NOMO-1 treated with DMSO at 0.1 percent for 48 hours (cell line): Measurements from ENCODE around the gene LIN37.
"Not testable (repeated sequence)": the region's sequence is repeated elsewhere in the genome, so short reads cannot be mapped to it uniquely, and the experiment has no call there.

ENCODE experiments used
- DNase-seq: peaks from one replicate; lab custom pipeline; 2025; ENCODE audit not compliant: unreplicated experiment; lab: John Stamatoyannopoulos, UW

The LIN37 gene

GRCh38 chr19:35719402-35720162, 28.8 kb upstream of the LIN37 start:
- no peak for DNase-seq

- DNase-seq, result no peak
Observed at GRCh38 chr19:35720163-35720524, 28.2 kb upstream of the LIN37 start.

GRCh38 chr19:35720648-35721047, 27.7 kb upstream of the LIN37 start:
- no peak for DNase-seq

GRCh38 chr19:35721374-35721773, 27.0 kb upstream of the LIN37 start:
- no peak for DNase-seq

GRCh38 chr19:35722461-35722860, 25.9 kb upstream of the LIN37 start:
- no peak for DNase-seq

- DNase-seq, result no peak
Observed at GRCh38 chr19:35722897-35723296, 25.5 kb upstream of the LIN37 start.

GRCh38 chr19:35723671-35724070, 24.7 kb upstream of the LIN37 start:
- no peak for DNase-seq

- DNase-seq, result not testable (repeated sequence)
Observed at GRCh38 chr19:35724132-35724531, 24.2 kb upstream of the LIN37 start.

- no peak for DNase-seq
Observed at GRCh38 chr19:35724560-35724959, 23.8 kb upstream of the LIN37 start.

GRCh38 chr19:35725216-35725861, 23.0 kb upstream of the LIN37 start:
- no peak for DNase-seq

- DNase-seq, result no peak
Observed at GRCh38 chr19:35727053-35727955, 21.1 kb upstream of the LIN37 start.

GRCh38 chr19:35727956-35728706, 20.2 kb upstream of the LIN37 start:
- no peak for DNase-seq

- no peak for DNase-seq
Observed at GRCh38 chr19:35729021-35729420, 19.4 kb upstream of the LIN37 start.

- no peak for DNase-seq
Observed at GRCh38 chr19:35729763-35730162, 18.6 kb upstream of the LIN37 start.

GRCh38 chr19:35730326-35730725, 18.1 kb upstream of the LIN37 start:
- no peak for DNase-seq

- DNase-seq, result no peak
Observed at GRCh38 chr19:35731353-35731752, 17.0 kb upstream of the LIN37 start.

- no peak for DNase-seq
Observed at GRCh38 chr19:35731779-35732405, 16.5 kb upstream of the LIN37 start.

GRCh38 chr19:35732540-35733179, 15.7 kb upstream of the LIN37 start:
- DNase-seq, result no peak

- no peak for DNase-seq
Observed at GRCh38 chr19:35733180-35734125, 14.9 kb upstream of the LIN37 start.
